ENCODE results near the gene CKLF.

The CKLF gene

DNA sequence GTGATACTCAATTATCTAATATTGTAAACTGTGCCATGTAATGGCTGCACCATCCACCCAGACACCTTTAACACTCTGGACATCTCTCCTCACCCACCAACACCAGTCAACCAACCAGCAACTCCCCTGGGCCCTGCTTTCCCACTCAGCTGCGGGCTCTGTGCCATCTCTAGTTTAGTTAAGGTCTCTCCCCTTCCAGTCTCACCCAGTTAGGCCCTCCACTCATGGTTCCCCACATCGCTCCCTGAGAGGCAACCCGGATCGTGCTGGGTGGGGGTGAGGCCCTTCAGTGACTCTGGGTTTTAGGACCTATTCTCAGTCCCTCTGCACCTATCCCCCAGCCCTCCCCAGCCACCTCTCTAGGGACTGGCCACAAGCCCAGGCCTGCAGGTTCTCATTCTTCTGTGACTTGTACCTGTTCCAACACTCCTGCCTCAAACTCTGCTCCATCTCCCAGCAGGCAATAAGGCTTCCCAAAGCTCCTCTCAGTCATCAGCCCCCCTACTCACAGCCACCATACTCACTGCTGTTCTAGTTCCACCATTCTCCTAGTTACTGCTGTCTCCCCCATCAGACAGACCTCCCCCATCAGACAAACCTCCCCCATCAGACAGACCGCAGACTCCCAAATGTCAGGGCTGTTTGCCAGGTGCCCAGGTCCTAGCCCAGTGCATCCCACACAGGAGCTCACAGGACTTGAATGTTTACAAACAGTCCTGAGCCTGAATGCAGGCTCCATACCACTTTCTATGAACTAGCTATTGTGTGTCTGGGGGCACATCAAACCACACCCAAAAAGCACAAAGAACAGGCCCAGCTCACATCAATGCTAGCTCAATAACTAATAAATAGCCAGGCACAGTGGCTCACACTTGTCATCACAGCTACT is 5.0 kb upstream of the CKLF start:
- H3K4me1 ChIP-seq: no peaks in the 10 kb centered on the region; the same call in 1 of the 2 replicates
- H3K4me3 ChIP-seq (ENCODE audit: low read depth, low read length): no peak overlapping the region
- H3K27me3 ChIP-seq: no peaks in the 10 kb centered on the region
- DNase-seq: no peak
- H3K9me3 ChIP-seq: no peaks in the 10 kb centered on the region
- no peak for TF ChIP-seq CTCF (IDR thresholded peaks at IDR 0.05; ENCODE audit: low read depth, low read length)
- H3K36me3 ChIP-seq: no peaks in the 10 kb centered on the region

DNA sequence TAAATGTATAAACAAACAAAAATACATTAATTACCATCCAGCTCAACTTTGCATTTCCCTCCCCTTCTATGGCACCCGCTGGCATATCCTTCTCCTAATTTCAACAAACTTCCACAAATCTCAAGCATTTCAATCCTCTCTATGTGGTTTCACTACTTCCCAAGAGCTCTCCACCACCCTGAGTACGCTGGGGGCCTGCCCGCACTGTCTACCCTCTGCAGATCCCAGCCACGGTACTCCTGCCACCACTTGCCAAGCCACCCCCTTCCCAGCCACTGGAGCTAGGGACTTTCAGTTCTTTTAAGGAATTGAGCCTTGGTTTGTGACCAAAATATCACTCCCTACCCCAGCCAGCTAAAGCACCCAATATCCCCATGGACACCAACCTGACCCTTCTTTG is 4.3 kb upstream of the CKLF start:
- Histone ChIP-seq H3K36me3 (no peaks in the 10 kb centered on the region), H3K27me3 (no peaks in the 10 kb centered on the region), H3K4me1 (no peaks in the 10 kb centered on the region; the same call in 1 of the 2 replicates), H3K9me3 (no peaks in the 10 kb centered on the region), H3K4me3 (ENCODE audit: low read depth, low read length) (no peak overlapping the region)
- no peak for TF ChIP-seq CTCF (IDR thresholded peaks at IDR 0.05; ENCODE audit: low read depth, low read length)
- no peak for DNase-seq

- Histone ChIP-seq H3K27me3 (no peaks in the 10 kb centered on the region), H3K4me1 (no peaks in the 10 kb centered on the region; the same call in 1 of the 2 replicates), H3K4me3 (ENCODE audit: low read depth, low read length) (no peak overlapping the region; the same call in 1 of the 2 replicates), H3K9me3 (no peaks in the 10 kb centered on the region), H3K36me3 (no peaks in the 10 kb centered on the region)
- TF ChIP-seq CTCF (IDR thresholded peaks at IDR 0.05; ENCODE audit: low read depth, low read length): no peak
- DNase-seq: no peak
These were observed 3.5 kb upstream of the CKLF start for GRCh38 chr16:66548868-66549267.

DNA sequence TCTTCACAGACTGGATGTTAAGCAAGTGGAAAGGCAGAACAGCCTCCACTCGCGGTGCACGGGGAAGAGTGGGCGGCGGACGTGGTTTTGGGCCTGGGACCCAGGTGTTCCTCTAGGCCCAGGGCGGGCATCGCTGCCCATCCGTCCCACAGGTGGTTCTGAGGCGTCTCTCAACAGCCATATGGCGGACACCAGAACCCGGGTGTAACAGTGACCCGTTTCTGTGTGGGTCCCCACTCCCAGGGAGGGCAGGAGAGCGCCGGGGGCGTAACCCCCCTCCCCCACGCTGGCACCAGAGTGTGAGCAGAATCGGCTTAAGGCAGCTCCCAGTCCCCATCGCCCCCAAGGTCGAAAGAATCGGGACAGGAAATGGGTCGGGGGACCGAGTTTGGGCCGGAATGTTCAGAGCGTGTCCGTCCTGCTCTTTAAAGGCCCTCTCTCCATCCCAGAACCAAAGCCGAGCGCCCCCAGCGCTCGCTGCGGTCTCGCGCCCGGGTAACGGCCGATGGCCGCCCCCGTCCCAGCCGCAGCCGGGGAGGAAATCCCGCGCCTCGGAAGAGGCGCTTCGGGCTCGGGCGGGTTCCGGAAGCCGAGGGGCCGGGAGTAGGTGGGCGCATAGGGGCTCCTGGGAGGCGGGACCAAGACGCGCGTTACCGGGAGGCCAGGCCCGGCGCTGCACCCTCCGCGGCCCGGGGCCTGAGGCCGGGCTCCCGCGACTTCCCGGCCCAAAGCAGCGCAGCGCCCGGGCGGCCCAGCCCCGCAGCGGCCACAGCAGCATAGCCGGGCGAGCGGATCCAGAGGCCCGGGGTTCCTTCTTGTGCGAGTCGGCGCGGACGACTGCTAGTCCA is 2.9 kb upstream of the CKLF start, which contains the start of gene TK2:
TSS of gene TK2 (minus strand) at position 839 of the 848 bp plus-strand sequence. CDS start at position 778, 61 bp downstream.
- Histone ChIP-seq H3K36me3 (no peaks in the 10 kb centered on the region), H3K4me3 (ENCODE audit: low read depth, low read length) (peak within 1 kb of the TSS; percentile 70), H3K27me3 (no peaks in the 10 kb centered on the region), H3K9me3 (no peaks in the 10 kb centered on the region), H3K4me1 (no peaks in the 10 kb centered on the region; the same call in 1 of the 2 replicates)
- TF ChIP-seq CTCF (IDR thresholded peaks at IDR 0.05; ENCODE audit: low read depth, low read length): no peak
- peak; percentile 67 for DNase-seq

- H3K4me1 ChIP-seq: no peaks in the 10 kb centered on the region; the same call in 1 of the 2 replicates
- peak; percentile 43 for TF ChIP-seq CTCF (IDR thresholded peaks at IDR 0.05; ENCODE audit: low read depth, low read length)
- H3K9me3 ChIP-seq: no peaks in the 10 kb centered on the region
- H3K36me3 ChIP-seq: no peaks in the 10 kb centered on the region
- H3K4me3 ChIP-seq (ENCODE audit: low read depth, low read length): no peak overlapping the region
- no peaks in the 10 kb centered on the region for H3K27me3 ChIP-seq
- DNase-seq: peak; percentile 51
These were observed 1.0 kb upstream of the CKLF start for GRCh38 chr16:66551348-66551759.

All from BE2C (cell line).